NCI-H1436 (cell line): ENCODE results near the gene TMEM151A.
"Not testable (repeated sequence)": the region's sequence is repeated elsewhere in the genome, so short reads cannot be mapped to it uniquely, and the experiment has no call there.

ENCODE experiments used
- DNase-seq: peaks from one replicate; lab custom pipeline; 2025; lab: John Stamatoyannopoulos, UW

The TMEM151A gene

DNA sequence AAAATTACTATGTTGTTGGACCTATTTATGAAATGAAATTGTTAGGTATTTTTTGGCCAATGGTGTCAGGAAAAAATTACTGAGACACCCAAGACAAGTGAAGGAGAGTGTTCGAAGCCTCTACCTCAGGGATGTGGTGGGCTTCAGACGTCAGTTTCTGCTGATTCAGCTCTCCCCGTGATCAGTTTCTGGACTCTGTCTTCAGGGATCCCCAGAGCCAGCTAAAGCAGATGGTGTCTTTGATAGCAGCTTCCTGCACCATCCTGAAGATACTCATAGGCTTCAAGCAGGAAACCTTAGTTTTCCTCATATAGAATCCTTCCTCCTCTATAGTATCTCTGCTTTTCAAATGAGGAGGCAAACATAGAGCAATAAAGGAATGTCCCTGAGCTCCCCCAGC is 17.8 kb downstream of the TMEM151A start:
- DNase-seq, result no peak

DNA sequence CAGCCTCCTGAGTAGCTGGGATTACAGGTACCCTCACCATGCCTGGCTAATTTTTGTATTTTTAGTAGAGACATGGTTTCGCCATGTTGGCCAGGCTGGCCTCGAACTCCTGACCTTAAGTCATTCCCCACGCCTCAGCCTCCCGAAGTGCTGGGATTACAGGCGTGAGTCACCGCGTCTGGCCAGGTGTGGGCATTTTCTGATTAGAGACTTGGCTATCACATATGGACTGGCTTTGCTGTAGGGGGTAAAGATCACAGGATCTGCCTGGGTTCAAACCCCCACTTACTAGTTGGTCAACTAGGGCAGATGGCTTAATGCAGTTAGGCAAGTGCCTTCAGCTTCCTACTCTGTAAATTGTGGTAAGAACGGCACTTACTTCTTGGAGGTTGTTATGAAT is 18.6 kb downstream of the TMEM151A start:
- no peak for DNase-seq

- not testable (repeated sequence) for DNase-seq
These were observed 19.2 kb downstream of the TMEM151A start for GRCh38 chr11:66310803-66311440.

DNA sequence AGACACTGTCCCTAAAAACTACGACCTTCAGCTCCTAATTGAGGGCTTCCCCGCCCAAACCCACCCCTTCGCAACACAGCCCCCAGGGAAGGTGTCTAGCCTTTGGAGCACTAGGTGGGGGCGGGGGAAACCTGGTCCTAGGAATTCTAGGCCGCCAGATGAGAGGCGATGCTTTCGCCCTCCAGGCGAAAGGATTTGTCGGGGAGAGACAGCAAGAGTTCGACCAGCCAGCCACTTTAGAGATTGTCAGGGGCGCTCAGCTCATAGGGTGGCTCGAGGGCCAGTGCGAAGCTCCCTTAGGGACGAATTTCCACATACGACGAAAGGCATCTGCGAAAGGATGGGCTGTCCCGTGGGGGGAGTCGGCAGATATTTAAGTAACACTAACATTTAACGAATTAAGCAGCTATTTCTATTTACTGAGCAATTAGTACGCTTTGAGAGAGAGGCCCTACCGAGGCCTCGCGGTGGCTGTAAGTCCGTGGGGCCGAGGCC is 19.8 kb downstream of the TMEM151A start:
- DNase-seq, result no peak

DNA sequence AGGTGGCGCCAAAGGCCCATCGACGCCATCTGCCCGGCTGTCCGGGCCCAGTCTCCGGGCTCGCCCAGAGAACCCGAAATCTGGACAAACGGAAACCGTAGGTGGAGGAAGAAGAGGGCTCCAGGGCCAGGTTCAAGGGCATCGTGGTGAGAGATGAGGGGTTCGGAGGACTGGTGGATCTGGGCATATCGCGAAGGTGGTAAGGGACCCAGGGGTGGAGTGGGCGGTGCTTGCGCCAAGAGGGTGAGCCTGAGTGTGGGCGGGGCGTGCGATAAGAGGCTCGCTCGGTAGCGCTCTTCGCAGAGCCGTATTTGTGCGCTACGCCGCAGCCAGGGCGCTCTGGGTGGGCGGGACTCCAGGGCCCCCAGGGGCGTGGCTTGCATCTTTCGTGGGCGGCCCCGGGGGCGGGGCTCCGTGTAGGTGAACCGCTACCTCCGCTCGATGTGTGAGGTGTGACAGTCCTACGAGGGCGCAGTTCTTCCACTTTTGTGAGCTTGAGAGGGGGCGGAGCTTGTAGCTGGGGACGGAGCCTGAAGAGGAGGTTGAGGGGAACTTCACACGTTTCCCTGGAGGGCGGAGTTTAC is 20.4 kb downstream of the TMEM151A start:
- DNase-seq, result peak; percentile 94

DNA sequence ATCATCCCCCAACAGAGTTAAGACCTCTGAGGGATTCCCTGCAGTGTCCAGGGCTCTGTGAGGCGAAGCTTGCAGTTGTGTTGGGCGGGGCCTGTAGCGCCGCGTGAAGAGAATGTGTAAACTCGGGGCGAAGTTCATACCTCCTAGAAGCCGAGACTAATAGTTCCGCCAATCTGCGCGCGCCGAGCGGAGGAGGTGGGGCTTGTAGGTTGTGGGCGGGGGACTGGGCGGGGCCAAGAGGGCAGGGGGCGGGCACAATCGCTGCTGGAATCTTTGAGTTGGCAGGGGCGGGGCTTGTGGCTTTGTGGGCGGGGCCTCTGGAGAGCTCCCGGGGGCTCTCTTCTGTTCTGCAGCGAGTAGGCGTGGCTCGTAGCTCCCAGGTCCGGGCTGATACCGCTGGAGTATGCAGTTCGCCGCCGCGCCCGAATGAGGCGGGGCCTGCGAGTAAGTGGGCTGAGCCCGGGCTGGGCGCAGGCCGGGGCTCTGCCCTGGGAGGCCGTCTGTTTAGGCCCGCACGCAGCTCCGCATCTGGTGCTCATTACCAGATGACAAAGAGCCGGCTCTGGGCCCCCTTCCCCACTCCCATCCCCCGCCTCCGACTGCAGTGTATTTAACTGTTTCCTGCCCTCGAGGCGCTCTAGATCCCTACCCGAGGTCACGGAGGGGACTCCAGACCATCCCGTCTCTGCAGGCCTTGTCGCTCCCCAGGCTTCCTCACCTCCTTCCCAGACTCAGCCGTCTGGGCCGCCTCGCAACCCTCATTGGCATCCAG is 21.0 kb downstream of the TMEM151A start:
- DNase-seq, result peak; percentile 94

GRCh38 chr11:66313321-66314185 is 21.9 kb downstream of the TMEM151A start:
- DNase-seq, result no peak

DNA sequence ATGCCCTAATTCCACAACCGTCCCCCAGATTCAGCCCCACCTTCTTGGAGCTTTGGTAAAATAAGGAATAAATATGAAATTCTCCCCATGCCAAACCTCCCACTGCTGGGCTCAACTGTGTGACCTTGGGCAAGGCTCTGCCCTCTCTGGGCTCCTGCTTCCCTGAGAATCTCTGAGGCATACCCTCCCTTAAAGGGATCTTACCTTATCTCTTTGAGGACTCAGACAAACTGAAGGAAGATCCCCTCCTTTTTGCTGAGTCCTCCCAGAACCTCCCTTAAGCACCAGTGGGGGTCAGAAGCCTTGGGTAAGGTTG is 22.4 kb downstream of the TMEM151A start:
- no peak for DNase-seq

DNA sequence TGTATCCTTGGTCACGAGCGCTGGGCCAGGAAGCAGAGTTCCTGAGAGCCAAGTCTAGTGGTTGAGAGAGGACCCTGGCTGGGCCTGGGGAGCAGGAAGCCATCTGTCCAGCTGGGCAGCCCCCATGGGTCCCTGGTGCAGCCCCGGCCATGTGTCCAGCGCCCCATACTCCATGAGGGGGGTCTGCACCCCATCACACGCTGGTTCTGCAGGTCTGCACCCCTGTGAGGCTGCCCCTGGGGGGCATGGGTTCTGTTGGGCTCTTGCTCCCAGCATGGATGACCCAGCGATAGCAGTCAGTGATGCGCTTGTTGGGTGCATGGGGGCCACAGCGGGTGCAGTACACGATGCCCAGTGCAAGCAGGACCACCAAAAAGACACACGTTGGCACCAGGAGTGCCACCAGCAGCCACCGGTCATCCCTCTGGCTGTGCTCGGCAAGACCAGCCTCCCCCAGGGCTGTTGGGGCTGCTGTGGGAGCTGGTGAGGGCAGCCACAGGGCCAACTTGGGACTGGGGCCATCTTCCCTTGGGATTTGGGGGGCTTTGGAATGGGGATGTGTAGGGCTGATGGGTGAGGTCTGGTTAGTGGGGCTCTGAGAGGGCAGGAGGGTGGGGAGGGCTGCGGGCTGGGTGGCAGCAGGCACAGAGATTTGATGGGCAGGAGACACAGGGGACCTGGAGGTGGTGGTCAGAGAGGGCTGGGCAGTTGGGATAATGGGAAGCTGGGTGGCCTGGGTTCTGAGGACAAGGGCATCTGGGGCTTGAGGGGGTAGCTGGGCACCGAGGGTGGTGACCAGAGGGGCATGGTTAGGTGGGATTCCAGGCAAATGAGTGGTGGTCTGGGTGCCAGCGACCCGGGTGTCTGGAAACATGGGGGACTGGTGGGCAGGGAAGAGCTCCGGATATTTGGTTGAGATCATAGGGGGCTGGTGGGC is 23.1 kb downstream of the TMEM151A start:
- no peak for DNase-seq

DNA sequence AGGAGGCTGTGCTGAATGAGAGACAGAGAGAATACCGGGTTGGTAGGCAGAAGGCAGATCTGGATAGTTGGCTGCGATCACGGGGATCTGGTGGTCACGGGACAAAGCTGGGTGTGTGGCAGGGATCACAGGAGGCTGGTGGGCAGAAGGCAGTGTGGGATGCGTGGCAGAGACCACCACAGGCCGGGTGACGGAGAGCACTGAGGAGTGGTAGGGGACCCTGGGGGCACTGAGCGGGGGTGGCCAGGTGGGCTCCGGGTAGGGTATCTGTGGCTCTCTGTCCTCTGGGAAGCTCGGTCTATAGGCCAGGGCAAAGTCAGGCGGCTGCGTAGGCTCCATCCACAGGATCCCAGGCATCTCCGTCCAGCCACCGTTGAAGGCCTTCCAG is 23.8 kb downstream of the TMEM151A start:
- no peak for DNase-seq

DNA sequence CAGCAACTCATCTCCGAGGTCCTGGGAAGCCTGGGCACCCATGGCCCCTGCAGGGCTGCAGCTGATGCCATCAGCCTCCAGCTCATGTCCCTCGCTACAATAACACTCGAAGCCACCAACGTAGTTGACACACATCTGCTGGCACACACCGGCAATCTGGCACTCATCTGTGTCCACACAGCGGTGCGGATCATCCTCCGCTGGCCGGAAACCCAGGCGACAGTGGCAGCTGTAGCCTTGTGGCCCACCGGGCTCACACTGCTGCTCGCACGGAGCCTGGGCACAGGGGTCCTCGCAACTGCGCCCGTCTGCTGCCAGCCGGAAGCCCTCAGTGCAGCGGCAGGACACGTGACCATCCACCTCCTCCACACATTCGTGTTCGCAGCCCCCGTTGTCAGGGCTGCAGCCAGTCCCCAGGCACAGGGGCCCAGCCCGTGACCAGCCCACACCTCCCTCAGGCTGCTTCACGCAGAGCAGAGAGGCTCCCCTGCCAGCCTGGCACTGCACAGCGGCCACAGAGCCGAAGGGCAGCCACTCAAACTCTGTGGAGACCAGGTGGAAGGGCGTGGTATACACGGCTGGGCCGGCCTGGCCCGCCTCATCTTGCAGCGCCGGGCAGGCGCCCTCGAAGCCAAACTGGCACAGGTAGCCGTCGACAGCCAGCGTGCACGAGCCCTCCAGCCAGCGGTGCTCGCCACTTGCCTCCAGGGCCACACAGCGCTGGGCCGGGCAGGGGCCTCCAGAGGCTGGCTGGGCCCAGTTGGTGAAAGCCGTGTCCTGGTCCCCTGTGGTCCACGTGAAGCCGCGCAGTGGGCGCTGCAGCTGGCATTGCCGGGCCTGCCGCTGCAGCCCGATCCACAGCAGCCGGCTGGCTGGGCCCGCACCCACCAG is 24.5 kb downstream of the TMEM151A start:
- DNase-seq, result no peak

GRCh38 chr11:66316849-66317251 is 25.2 kb downstream of the TMEM151A start, which contains the start of gene CD248:
Gene CD248, minus strand, starts transcription at chr11:66317044. Its CDS starts 17 bp downstream, at chr11:66317027.
- DNase-seq, result no peak

GRCh38 chr11:66317322-66317722 is 25.6 kb downstream of the TMEM151A start:
- DNase-seq, result no peak

DNA sequence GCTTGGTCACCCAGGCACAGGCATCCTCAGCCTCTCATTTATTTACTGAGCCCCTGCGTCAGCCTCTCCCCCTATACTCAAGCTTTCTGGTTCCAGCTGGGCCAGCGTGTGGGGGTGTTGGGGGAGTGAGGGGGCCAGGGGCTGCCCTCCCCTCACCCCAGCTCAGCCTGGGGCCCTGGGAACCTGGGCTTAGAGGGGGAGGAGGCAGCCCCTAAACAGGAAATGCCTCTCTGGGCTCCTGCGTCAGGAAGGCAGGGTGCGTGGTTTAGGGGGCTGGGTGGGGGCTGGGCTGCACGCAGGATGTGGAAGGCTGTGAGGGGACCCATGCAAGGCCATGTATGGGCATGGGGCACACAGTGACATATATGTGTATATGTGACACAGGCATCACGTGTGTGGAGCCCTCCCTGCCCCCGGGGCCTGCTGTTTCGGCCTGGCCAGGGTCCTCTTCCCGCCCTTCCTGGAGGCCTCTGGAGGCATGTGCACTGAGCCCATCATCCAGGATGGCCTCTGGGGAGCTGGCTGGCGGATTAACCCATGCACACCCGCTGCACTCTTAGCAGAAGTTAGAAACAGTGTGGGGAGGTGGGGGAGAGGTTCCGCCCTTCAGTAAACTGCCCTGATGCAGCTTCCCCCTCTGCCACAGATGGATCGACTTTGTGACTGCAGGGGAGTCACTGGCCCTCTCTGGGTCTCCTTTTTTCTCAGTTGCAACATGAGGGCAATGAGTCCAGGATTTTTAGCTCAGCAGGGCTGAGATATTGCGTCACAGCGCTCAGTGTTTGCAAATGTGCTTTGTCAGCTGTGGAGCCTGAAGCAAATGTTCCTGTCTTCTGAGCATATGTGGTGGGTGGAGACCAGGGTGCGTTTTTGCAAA is 26.3 kb downstream of the TMEM151A start:
- DNase-seq, result no peak

DNA sequence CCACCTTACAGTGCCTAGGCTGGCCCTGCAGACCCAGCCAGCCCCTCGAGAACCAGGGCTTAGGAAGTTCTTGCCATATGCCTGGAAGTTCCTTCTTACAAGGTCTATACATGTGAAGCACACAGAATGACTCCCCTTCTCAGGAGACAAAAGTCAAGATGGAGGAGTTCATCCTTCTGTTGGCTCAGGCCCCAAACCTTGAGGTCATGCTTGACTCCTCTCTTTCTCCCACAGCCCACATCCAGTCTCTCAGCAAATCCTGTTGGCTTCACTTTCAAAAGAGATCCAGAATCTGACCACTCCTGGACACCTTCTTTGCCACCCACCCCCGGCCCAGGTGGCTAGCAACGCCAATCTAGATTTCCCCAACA is 26.9 kb downstream of the TMEM151A start:
- DNase-seq, result no peak

GRCh38 chr11:66320289-66320688 is 28.6 kb downstream of the TMEM151A start:
- not testable (repeated sequence) for DNase-seq

DNA sequence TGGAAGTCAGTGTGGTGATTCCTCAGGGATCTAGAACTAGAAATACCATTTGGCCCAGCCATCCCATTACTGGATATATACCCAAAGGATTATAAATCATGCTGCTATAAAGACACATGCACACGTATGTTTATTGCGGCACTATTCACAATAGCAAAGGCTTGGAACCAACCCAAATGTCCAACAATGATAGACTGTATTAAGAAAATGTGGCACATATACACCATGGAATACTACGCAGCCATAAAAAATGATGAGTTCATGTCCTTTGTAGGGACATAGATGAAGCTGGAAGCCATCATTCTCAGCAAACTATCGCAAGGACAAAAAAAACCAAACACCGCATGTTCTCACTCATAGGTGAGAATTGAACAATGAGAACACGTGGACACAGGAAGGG is 29.1 kb downstream of the TMEM151A start:
- DNase-seq, result not testable (repeated sequence)

DNA sequence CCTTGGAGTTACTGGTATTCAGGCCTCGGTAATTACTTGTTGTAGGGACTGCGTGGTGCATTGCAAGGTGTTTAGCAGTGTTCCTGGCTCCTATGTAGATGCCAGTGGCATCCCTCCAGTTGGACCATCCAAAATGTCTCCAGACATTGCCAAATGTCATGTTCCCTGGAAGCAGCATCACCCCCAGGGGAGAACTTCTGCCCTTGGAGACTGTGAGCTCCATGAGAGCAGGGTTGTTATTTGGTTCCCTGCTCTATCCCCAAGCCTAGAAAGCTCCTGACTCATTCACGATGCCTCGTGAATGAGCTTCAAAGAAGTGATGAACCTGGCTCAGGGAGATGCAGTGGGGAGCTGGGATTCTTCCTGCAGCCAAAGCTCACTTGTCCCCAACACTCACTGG is 29.9 kb downstream of the TMEM151A start:
- DNase-seq, result no peak
